Cardiac muscle cell (in vitro differentiated cells and primary cell): ENCODE results near the gene RERE. TPM values are rescaled to one million over a fixed set of nuclear protein-coding genes. Genes with fewer than 3 reads are reported as not detected.

ENCODE experiments used
- DNase-seq, 2 donors: peaks; one replicate each; pipeline versions ENCODE4 v3.0.0 to v3.0.0-alpha.2; 2010 to 2017; ENCODE audit warnings: low read depth in 1 of 2, low spot score in 1 of 2
- H3K27ac ChIP-seq: fragments of 200-600 bp; sonication (generic); 2 replicates; pipeline ENCODE4 v1.5.1; 2016
- H3K27me3 ChIP-seq: fragments of 200-600 bp; sonication (generic); 2 replicates; pipeline ENCODE4 v1.6.0; 2016; ENCODE audit warnings: control low read depth
- H3K36me3 ChIP-seq: fragments of 200-600 bp; sonication (generic); 2 replicates; pipeline ENCODE4 v1.5.1; 2016; ENCODE audit warnings: control low read depth
- H3K4me1 ChIP-seq: fragments of 200-600 bp; sonication (generic); 2 replicates; pipeline ENCODE4 v1.8.1; 2017; ENCODE audit warnings: low read depth, mild to moderate bottlenecking, mixed run types
- H3K4me3 ChIP-seq: fragments of 200-600 bp; sonication (generic); 2 replicates; pipeline ENCODE4 v1.5.1; 2016; ENCODE audit warnings: mild to moderate bottlenecking
- H3K9me3 ChIP-seq: fragments of 200-600 bp; sonication (generic); 2 replicates; pipeline ENCODE4 v1.5.1; 2017; ENCODE audit warnings: low read depth, mild to moderate bottlenecking, control low read depth
- polyA plus RNA-seq: library from polyadenylated mRNA; unstranded; fragments of >200 nt; fragmentation: Nextera tagmentation; extraction: Ambion mirVana; gene quantifications from 2 replicates; pipeline ENCODE4 v1.2.1, GENCODE V29; 2016
- total RNA-seq: library from RNA; depleted of rRNA; stranded (reverse); fragments of >200 nt; gene quantifications from 2 replicates; pipeline ENCODE4 v1.2.3, GENCODE V29; 2016
- TF ChIP-seq, protein P1 (sequence below): IDR thresholded peaks from 2 replicates; pipeline ENCODE4 v1.5.1; 2012; ENCODE audit warnings: low read depth, mild to moderate bottlenecking, low read length

Gene RERE
- total and polyA plus RNA-seq, 2 experiments from 2014 or later: 72.5 to 81.0 TPM

DNA sequence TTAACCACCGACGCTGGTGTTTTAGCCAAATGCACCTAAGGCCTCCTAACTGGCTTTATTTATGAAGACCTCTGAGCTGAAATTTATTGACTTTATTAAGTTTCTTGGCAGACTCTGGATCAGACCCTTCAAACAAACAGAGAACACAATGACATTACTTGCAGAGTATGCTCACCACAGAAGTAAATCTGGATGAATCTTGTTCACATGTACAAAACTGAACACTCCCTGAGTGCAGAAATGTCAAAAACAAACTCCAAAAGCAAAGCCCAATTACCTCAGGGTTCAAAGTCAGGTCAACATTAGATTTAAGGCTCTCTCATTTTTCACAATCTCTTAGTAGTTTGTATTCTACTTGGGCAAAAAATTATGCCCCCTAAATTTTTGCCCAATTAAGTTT is 280.9 kb downstream of the RERE start:
- peak overlapping the region; percentile 45 for H3K27ac ChIP-seq
- no peaks in the 10 kb centered on the region for H3K9me3 ChIP-seq
- no peak overlapping the region for H3K4me3 ChIP-seq
- H3K27me3 ChIP-seq: no peaks in the 10 kb centered on the region
- TF ChIP-seq, protein P1, sequence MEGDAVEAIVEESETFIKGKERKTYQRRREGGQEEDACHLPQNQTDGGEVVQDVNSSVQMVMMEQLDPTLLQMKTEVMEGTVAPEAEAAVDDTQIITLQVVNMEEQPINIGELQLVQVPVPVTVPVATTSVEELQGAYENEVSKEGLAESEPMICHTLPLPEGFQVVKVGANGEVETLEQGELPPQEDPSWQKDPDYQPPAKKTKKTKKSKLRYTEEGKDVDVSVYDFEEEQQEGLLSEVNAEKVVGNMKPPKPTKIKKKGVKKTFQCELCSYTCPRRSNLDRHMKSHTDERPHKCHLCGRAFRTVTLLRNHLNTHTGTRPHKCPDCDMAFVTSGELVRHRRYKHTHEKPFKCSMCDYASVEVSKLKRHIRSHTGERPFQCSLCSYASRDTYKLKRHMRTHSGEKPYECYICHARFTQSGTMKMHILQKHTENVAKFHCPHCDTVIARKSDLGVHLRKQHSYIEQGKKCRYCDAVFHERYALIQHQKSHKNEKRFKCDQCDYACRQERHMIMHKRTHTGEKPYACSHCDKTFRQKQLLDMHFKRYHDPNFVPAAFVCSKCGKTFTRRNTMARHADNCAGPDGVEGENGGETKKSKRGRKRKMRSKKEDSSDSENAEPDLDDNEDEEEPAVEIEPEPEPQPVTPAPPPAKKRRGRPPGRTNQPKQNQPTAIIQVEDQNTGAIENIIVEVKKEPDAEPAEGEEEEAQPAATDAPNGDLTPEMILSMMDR: no peak
- peaks cover 22% of the 10 kb centered on the region for H3K36me3 ChIP-seq
- H3K4me1 ChIP-seq: no peaks in the 10 kb centered on the region
- DNase-seq: no peak

DNA sequence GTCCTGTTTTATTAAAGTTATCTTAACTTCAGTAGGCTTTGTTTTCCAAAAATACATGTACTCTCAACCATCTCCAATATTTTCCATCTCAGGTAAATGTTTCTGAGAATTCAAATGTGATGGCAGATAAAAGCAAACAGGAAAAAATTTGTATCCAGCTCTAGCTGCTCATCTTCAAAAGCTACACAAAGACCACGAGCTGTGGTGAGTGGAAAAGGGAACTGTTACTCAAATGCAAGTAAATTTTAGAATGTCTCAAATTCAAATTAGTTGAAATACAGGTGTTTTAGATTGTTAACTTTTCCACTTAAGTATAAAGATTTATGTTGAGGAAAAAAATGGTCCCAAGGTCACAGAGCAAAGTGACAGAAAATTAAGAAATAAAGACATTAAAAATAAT is 283.5 kb downstream of the RERE start:
- Histone ChIP-seq H3K4me1 (no peaks in the 10 kb centered on the region), H3K27me3 (no peaks in the 10 kb centered on the region), H3K36me3 (peaks cover 14% of the 10 kb centered on the region), H3K4me3 (no peak overlapping the region), H3K9me3 (no peaks in the 10 kb centered on the region), H3K27ac (peak overlapping the region; percentile 48)
- no peak for DNase-seq
- TF ChIP-seq, protein P1: no peak

DNA sequence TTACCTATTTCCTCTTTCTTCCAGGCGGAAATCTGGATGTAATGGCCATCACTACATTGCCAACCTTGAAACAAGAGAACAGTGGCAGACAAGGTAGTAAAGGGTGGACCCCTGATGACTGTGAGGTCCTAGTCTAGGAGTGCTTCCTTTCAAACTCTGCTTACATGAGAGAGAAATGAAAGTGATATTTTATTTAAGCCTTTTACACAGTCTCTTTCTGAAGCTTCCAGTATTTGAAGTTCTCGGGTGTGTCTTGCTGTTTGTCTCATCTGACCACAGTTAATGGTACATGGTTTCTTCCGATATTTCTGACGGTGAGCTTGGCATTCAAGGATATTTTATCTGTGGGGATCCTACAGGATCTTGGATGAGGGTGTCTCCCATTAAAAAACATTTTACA is 284.3 kb downstream of the RERE start:
- TF ChIP-seq, protein P1: no peak
- Histone ChIP-seq H3K27ac (no peak overlapping the region), H3K4me1 (no peaks in the 10 kb centered on the region), H3K9me3 (no peaks in the 10 kb centered on the region), H3K36me3 (peaks cover 14% of the 10 kb centered on the region), H3K4me3 (no peak overlapping the region), H3K27me3 (no peaks in the 10 kb centered on the region)
- no peak for DNase-seq

DNA sequence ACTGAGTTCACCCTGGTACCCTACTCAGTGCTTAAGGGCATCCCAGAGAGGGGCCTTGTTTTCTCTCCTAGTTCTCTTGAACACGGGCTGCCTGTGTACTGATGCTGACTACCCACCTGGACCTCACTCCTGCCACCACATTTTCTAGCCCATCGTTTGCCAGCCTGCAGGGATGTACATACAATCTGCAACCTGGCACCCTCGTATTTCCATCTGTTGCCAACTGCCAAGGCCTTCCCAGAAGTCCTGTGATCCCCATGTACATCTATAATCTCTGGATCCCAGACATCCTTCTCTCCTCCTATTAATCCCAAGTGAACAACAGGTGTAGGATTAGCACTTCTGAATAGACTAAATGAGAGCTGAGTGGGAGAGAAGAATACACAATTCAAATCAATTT is 287.5 kb downstream of the RERE start:
- no peaks in the 10 kb centered on the region for H3K27me3 ChIP-seq

DNA sequence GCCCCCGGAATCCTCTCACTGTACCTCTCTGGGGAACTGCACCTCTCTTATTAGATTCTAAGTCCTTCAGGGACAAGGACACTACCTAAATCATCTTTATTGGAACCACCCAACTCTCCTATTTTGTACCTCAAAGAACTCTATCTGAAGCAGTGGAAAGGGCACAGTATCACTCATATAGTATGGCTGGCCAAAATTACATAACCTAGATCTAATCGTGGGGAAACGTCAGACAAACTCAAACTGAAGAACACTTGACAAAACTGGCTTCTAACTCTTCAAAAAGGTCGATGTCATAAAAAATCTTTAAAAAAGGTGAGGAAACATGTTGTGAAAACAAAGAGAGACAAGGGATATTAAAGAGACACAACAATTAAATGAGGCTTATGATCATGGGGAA is 289.5 kb downstream of the RERE start:
- H3K27me3 ChIP-seq: no peaks in the 10 kb centered on the region
- H3K9me3 ChIP-seq: no peaks in the 10 kb centered on the region
- peaks cover 21% of the 10 kb centered on the region for H3K4me1 ChIP-seq
- TF ChIP-seq, protein P1: no peak
- peak overlapping the region; percentile 86 for H3K27ac ChIP-seq
- H3K4me3 ChIP-seq: no peak overlapping the region
- DNase-seq: no peak
- peaks cover 5% of the 10 kb centered on the region for H3K36me3 ChIP-seq

More for the DNA sequence above, 287.5 kb downstream of the RERE start:
- H3K9me3 ChIP-seq: no peaks in the 10 kb centered on the region
- TF ChIP-seq, protein P1: no peak
- DNase-seq: no peak
- H3K4me3 ChIP-seq: no peak overlapping the region
- H3K27ac ChIP-seq: no peak overlapping the region
- peaks cover 5% of the 10 kb centered on the region for H3K36me3 ChIP-seq
- H3K4me1 ChIP-seq: peaks cover 18% of the 10 kb centered on the region
